GM19193 (cell line): ENCODE results near the gene GALNT16.
A peak's percentile ranks its signal among the peaks of the same experiment; 100 is the strongest.

Experiments used
- POLR2A ChIP-seq: IDR thresholded peaks from 4 replicates; pipeline ENCODE4 v1.6.1; 2011; ENCODE audit not compliant: insufficient read depth, insufficient read length; ENCODE audit errors: extremely low read depth

The GALNT16 gene

DNA sequence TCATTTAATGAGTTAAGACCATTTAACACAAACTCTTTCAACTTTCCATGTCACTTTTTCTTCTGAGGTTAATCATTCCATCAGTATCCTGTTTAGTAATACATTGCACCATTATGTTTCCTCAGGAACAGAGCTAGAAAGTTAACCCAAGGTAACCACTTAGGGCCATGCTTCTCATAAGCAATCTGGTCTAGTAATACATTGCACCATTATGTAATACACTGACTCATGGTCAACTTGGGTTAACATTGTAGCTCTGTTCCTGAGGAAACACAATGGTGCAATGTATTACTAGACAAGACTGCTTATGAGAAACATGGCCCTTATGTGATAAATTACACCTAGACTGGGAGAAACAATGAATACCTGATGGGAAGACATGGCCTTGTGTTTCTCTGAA is 116.5 kb downstream of the GALNT16 start:
- no peak for TF ChIP-seq POLR2A

DNA sequence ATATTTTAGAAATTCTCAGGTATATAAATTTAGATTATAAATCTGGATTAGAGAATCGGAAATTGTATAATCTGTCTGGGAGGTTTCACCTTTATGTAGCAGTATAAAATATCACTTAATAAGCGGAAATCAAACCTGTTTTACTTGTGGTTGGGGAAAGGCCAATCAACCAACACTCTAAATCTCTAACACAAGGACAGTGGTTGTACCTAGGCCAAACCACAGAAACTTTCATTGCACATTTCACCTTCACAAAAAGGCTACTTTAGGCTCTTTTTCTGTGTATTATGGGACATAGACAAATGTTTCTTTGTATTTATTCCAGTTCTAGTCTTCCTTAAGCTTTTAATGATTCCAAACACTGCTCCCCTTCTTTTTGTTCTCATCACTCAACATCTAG is 118.3 kb downstream of the GALNT16 start:
- no peak for TF ChIP-seq POLR2A

DNA sequence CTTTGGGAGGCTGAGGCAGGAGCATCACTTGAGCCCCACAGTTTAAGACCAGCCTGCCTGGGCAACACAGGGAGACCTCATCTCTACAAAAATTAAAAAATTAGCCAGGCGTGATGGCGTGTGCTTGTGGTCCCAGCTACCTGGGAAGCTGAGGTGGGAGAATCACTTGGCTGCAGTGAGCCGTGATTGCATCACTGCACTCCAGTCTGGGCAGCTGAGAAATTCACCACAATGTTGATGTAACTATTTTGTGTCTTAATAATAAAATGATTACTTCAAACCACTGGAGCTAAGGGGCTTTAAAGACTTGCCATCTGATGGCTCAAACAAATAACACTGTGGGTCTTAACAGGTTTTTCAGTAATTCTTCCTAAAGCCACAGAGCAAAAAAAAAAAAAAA is 127.4 kb downstream of the GALNT16 start:
- TF ChIP-seq POLR2A = no peak

DNA sequence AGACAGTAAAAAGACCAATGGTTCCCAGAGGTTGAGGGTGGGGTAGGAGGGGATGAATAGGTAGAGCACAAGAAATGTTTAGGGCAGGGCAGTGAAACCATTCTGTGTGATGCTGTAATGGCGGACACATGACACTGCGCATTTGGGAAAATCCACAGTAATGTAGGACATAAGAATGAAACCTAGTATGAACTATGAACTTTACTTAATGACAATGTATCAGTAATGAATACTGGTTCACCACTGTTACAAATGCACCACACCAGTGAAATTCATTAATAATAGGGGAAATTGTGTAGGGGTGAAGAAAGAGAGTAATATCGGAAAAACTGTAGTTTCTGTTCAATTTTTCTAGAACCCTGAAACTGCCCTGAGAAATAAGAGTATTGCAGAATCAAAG is 132.5 kb downstream of the GALNT16 start:
- no peak for TF ChIP-seq POLR2A

DNA sequence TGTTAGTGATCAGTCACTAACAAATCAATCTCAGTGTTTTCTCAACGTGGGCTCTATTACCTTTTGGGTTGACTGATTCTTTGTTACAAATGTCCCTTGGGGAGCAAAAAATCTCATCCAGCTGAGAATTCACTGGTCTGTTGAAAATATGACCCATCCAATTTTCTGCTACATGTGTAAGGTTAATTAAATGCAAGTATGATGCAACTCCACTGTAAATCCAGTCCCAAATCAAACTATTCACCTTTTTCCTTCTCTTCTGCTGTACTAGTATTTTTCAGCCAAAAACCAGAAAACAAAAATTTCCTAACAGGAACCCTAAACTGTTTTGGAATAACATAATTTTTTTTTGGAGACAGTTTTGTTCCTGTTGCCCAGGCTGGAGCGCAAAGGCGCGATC is 136.0 kb downstream of the GALNT16 start:
- TF ChIP-seq POLR2A = no peak

GRCh38 chr14:69398053-69398817 is 138.3 kb downstream of the GALNT16 start, which contains the start of the genes ERH and SLC39A9:
TSS of gene ERH (minus strand) at chr14:69398299. CDS start at chr14:69398233, 66 bp downstream.
TSS of gene SLC39A9 (plus strand) at chr14:69398692. CDS start at chr14:69399370, 678 bp downstream.
- peak; percentile 84 for TF ChIP-seq POLR2A

DNA sequence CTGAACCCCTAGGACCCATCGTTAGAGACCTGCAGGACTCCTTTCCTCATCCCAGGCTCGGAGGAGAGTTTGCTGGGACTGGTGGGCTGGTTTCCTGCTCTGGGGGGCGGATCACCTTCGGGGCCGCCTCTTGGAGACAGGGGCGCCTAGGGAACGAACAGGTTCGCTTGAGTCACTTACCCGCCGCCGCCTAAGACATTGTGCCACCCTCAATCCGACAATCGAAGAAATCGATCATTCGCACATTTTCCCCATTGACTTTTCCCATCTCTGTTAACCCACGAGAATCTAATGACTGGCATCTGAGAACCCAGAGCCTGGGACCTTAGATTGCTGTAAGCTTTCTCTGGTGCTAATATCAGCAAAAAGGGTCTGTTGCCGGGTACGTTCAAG is 138.9 kb downstream of the GALNT16 start:
- no peak for TF ChIP-seq POLR2A

DNA sequence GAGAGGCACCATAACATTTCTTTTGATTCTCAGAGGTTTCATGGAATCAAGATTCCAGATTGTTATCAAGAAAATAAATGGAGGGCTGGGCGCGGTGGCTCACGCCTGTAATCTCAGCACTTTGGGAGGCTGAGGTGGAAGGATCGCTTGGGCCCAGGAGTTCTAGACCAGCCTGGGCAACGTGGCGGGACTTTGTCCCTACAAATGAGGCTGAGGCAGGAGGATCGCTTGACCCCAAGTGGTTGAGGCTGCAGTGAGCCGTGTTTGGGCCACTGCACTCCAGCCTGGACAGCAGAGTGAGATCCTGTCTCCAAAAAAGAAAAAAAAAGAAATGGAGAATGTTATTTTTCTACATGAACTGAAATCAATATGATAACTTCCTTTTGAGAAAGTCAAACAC is 139.8 kb downstream of the GALNT16 start:
- no peak for TF ChIP-seq POLR2A

GRCh38 chr14:69400154-69400553 is 140.2 kb downstream of the GALNT16 start:
- TF ChIP-seq POLR2A = no peak

- TF ChIP-seq POLR2A = no peak
Measured at GRCh38 chr14:69401841-69402240, 141.9 kb downstream of the GALNT16 start.

- TF ChIP-seq POLR2A = no peak
Measured at GRCh38 chr14:69404478-69404877, 144.5 kb downstream of the GALNT16 start.

GRCh38 chr14:69404883-69405282 is 144.9 kb downstream of the GALNT16 start:
- no peak for TF ChIP-seq POLR2A

DNA sequence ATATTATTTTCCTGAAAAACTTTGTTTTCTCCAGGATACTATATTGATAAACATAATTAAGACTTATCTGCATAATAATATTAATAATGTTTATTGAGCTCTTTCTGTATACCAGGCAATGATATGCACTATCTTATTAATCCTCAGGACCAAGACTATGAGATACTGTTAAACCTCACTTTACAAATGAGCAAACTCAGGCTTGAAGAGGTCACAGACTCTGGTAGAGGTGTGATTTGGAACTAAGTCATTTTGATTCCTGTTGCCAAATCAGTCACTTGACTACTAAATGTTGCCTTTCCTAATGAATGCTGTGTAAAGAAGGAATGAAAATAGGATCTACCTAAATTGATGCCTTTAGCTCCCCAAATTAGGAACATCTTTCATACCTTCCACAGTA is 145.8 kb downstream of the GALNT16 start:
- TF ChIP-seq POLR2A = no peak
